Endothelial cell (in vitro differentiated cells): ENCODE data around the gene SEC16A. TPM values are rescaled to one million over a fixed set of nuclear protein-coding genes. Genes with fewer than 3 reads are reported as not detected.

Experiments used
- DNase-seq: peaks from one replicate; pipeline ENCODE4 v3.0.0; 2021; ENCODE audit warnings: low spot score
- H3K27ac Mint-ChIP-seq: one replicate; pipeline ENCODE4 v1.8.0; 2021; ENCODE audit warnings: mixed read lengths, inconsistent platforms; ENCODE audit not compliant: unreplicated experiment
- H3K27me3 Mint-ChIP-seq: one replicate; pipeline ENCODE4 v1.8.0; 2021; ENCODE audit warnings: mild to moderate bottlenecking, moderate library complexity, mixed read lengths, inconsistent platforms; ENCODE audit not compliant: unreplicated experiment
- H3K36me3 Mint-ChIP-seq: one replicate; pipeline ENCODE4 v1.8.0; 2021; ENCODE audit warnings: mild to moderate bottlenecking, low read depth, mixed read lengths, inconsistent platforms; ENCODE audit not compliant: unreplicated experiment
- H3K4me1 Mint-ChIP-seq: one replicate; pipeline ENCODE4 v1.8.0; 2021; ENCODE audit warnings: mild to moderate bottlenecking, mixed read lengths, inconsistent platforms; ENCODE audit not compliant: unreplicated experiment
- H3K4me3 Mint-ChIP-seq: one replicate; pipeline ENCODE4 v1.8.0; 2021; ENCODE audit warnings: mild to moderate bottlenecking, mixed read lengths, inconsistent platforms; ENCODE audit not compliant: unreplicated experiment
- H3K9me3 Mint-ChIP-seq: one replicate; pipeline ENCODE4 v1.8.0; 2021; ENCODE audit warnings: mixed read lengths, inconsistent platforms; ENCODE audit not compliant: unreplicated experiment
- CTCF ChIP-seq: fragments of 200-600 bp; sonication (generic); IDR thresholded peaks from one replicate; pipeline ENCODE4 v1.5.0; 2021; ENCODE audit warnings: antibody characterized with exemption; ENCODE audit not compliant: unreplicated experiment
- total RNA-seq: library from RNA; stranded (reverse); fragmentation: NEBNext Ultra II Directional; extraction: Animal tissue kit (Norgen Biotek cat#: 25700); gene quantifications from one replicate; pipeline ENCODE4 v1.2.1, GENCODE V29; 2021; ENCODE audit not compliant: unreplicated experiment

The SEC16A gene
- total RNA-seq, 1 donor from 2014 or later, result 79.5 TPM

GRCh38 chr9:136484153-136485048, 1.6 kb upstream of the SEC16A start:
- no peak for TF ChIP-seq CTCF
- Mint-ChIP-seq H3K36me3 (peaks cover 10% of the 10 kb centered on the region), H3K27ac (no peak overlapping the region), H3K27me3 (peaks cover 18% of the 10 kb centered on the region), H3K4me1 (peaks cover 22% of the 10 kb centered on the region), H3K4me3 (peak overlapping the region; percentile 42), H3K9me3 (no peaks in the 10 kb centered on the region)
- DNase-seq, result no peak

GRCh38 chr9:136483589-136484152, 831 bp upstream of the SEC16A start:
- peak; percentile 98 for DNase-seq
- Mint-ChIP-seq H3K4me3 (peak overlapping the region; percentile 79), H3K36me3 (peaks cover 13% of the 10 kb centered on the region), H3K4me1 (peaks cover 22% of the 10 kb centered on the region), H3K27ac (peak overlapping the region; percentile 84), H3K27me3 (peaks cover 18% of the 10 kb centered on the region), H3K9me3 (no peaks in the 10 kb centered on the region)
- TF ChIP-seq CTCF, result no peak

- peak overlapping the region; percentile 93 for H3K4me3 Mint-ChIP-seq
- H3K27ac Mint-ChIP-seq, result peak overlapping the region; percentile 89
- peaks cover 22% of the 10 kb centered on the region for H3K4me1 Mint-ChIP-seq
- no peaks in the 10 kb centered on the region for H3K9me3 Mint-ChIP-seq
- H3K27me3 Mint-ChIP-seq, result peaks cover 16% of the 10 kb centered on the region
- TF ChIP-seq CTCF, result no peak
- no peak for DNase-seq
- peaks cover 21% of the 10 kb centered on the region for H3K36me3 Mint-ChIP-seq
Observed at GRCh38 chr9:136482046-136482792, 621 bp downstream of the SEC16A start.

GRCh38 chr9:136481558-136481957, 1.3 kb downstream of the SEC16A start:
- Mint-ChIP-seq H3K4me3 (peak overlapping the region; percentile 93), H3K9me3 (no peaks in the 10 kb centered on the region), H3K27me3 (peaks cover 14% of the 10 kb centered on the region), H3K4me1 (peaks cover 22% of the 10 kb centered on the region), H3K36me3 (peaks cover 21% of the 10 kb centered on the region), H3K27ac (peak overlapping the region; percentile 89)
- TF ChIP-seq CTCF, result no peak
- DNase-seq, result no peak
